ENCODE results near the gene PLA2G4D. TPM values are rescaled to one million over a fixed set of nuclear protein-coding genes. Genes with fewer than 3 reads are reported as not detected.

Gene PLA2G4D
- polyA plus RNA-seq, 3 donors = 0.03 to 0.08 (median 0.08) TPM

- no peak for DNase-seq (ENCODE audit: extremely low read depth in 1 of 11, low read depth in 9 of 11, low spot score in 4 of 11)
Observed at GRCh38 chr15:42063122-42063848, 31.1 kb downstream of the PLA2G4D start.

- no peak for DNase-seq (ENCODE audit: extremely low read depth in 1 of 11, low read depth in 9 of 11, low spot score in 4 of 11)
Observed at GRCh38 chr15:42062284-42062806, 32.0 kb downstream of the PLA2G4D start.

GRCh38 chr15:42060797-42061196 is 33.6 kb downstream of the PLA2G4D start:
- no peak for DNase-seq (ENCODE audit: extremely low read depth in 1 of 11, low read depth in 9 of 11, low spot score in 4 of 11)

GRCh38 chr15:42060477-42060763 is 33.9 kb downstream of the PLA2G4D start:
- no peak for DNase-seq (ENCODE audit: extremely low read depth in 1 of 11, low read depth in 9 of 11, low spot score in 4 of 11)

- DNase-seq (ENCODE audit: extremely low read depth in 1 of 11, low read depth in 9 of 11, low spot score in 4 of 11) = peak in 3 of 11 donors; percentile 34 to 47 (median 46)
Observed at GRCh38 chr15:42059661-42060476, 34.5 kb downstream of the PLA2G4D start.

GRCh38 chr15:42058791-42059190 is 35.6 kb downstream of the PLA2G4D start:
- no peak for DNase-seq (ENCODE audit: extremely low read depth in 1 of 11, low read depth in 9 of 11, low spot score in 4 of 11)

GRCh38 chr15:42057799-42058646 is 36.3 kb downstream of the PLA2G4D start:
- DNase-seq (ENCODE audit: extremely low read depth in 1 of 11, low read depth in 9 of 11, low spot score in 4 of 11) = no peak

- peak; percentile 31 to 77 (median 68) for DNase-seq (ENCODE audit: extremely low read depth in 1 of 11, low read depth in 9 of 11, low spot score in 4 of 11)
Observed at GRCh38 chr15:42056934-42057798, 37.2 kb downstream of the PLA2G4D start.

GRCh38 chr15:42053914-42054313 is 40.4 kb downstream of the PLA2G4D start:
- no peak for DNase-seq (ENCODE audit: extremely low read depth in 1 of 11, low read depth in 9 of 11, low spot score in 4 of 11)

- DNase-seq (ENCODE audit: extremely low read depth in 1 of 11, low read depth in 9 of 11, low spot score in 4 of 11) = no peak
Observed at GRCh38 chr15:42053010-42053409, 41.4 kb downstream of the PLA2G4D start.

GRCh38 chr15:42050484-42051255 is 43.7 kb downstream of the PLA2G4D start:
- no peak for DNase-seq (ENCODE audit: extremely low read depth in 1 of 11, low read depth in 9 of 11, low spot score in 4 of 11)

- no peak for DNase-seq (ENCODE audit: extremely low read depth in 1 of 11, low read depth in 9 of 11, low spot score in 4 of 11)
Observed at GRCh38 chr15:42048821-42049200, 45.6 kb downstream of the PLA2G4D start.

- DNase-seq (ENCODE audit: extremely low read depth in 1 of 11, low read depth in 9 of 11, low spot score in 4 of 11) = no peak
Observed at GRCh38 chr15:42048080-42048820, 46.1 kb downstream of the PLA2G4D start.

- DNase-seq (ENCODE audit: extremely low read depth in 1 of 11, low read depth in 9 of 11, low spot score in 4 of 11) = no peak
Observed at GRCh38 chr15:42046597-42046996, 47.8 kb downstream of the PLA2G4D start.

- DNase-seq (ENCODE audit: extremely low read depth in 1 of 11, low read depth in 9 of 11, low spot score in 4 of 11) = no peak
Observed at GRCh38 chr15:42045211-42045615, 49.1 kb downstream of the PLA2G4D start.

GRCh38 chr15:42042602-42043400 is 51.6 kb downstream of the PLA2G4D start:
- DNase-seq (ENCODE audit: extremely low read depth in 1 of 11, low read depth in 9 of 11, low spot score in 4 of 11) = no peak

All from renal cortex interstitium (tissue), 11 donors.